K562 (cell line): ENCODE measurements around the gene MAML1. TPM values are rescaled to one million over a fixed set of nuclear protein-coding genes. Genes with fewer than 3 reads are reported as not detected.
A peak's percentile ranks its signal among the peaks of the same experiment; 100 is the strongest.

Experiments used
- CBFA2T2 ChIP-seq: fragments of 450-650 bp; conservative IDR thresholded peaks from 2 replicates; pipeline ENCODE4 v1.6.1; 2017; ENCODE audit warnings: mild to moderate bottlenecking
- CHCHD3 ChIP-seq: fragments of 250-450 bp; sonication (Bioruptor Pico); IDR thresholded peaks from 2 replicates; pipeline ENCODE4 v2.1.2; 2022; ENCODE audit warnings: mild to moderate bottlenecking
- GABPB2 ChIP-seq: fragments of 250-450 bp; sonication (Bioruptor Pico); conservative IDR thresholded peaks from 2 replicates; pipeline ENCODE4 v1.5.1; 2021; ENCODE audit warnings: mild to moderate bottlenecking
- GATA2 ChIP-seq: sonication (generic); formaldehyde crosslinking; IDR thresholded peaks from 2 replicates; pipeline ENCODE4 v1.4.0; 2020; ENCODE audit warnings: mild to moderate bottlenecking, missing genetic modification reagents
- HIVEP1 ChIP-seq: fragments of 250-450 bp; sonication (Bioruptor Pico); IDR thresholded peaks from 2 replicates; pipeline ENCODE4 v1.4.0; 2020; ENCODE audit warnings: mild to moderate bottlenecking
- HNRNPH1 ChIP-seq: fragments of 200-400 bp; formaldehyde crosslinking; optimal IDR thresholded peaks from 2 replicates; pipeline ENCODE3; 2017; ENCODE audit warnings: low read depth, mild to moderate bottlenecking, low read length, moderate library complexity
- JUND ChIP-seq, 2 experiments: IDR thresholded peaks; 2 replicates in 1 of 2; 3 replicates in 1 of 2; pipeline ENCODE4 v1.6.1; 2011; ENCODE audit warnings: borderline replicate concordance in 2 of 2, low read depth in 2 of 2, low read length in 2 of 2, improper control_type of control experiment in 1 of 2, missing biosample characterization in 1 of 2, missing genetic modification characterization in 1 of 2, missing genetic modification reagents in 1 of 2
- KDM4B ChIP-seq, 2 experiments: fragments of 450-650 bp in 1 of 2; sonication (generic) in 1 of 2; IDR thresholded peaks; 2 replicates each; pipeline ENCODE4 v1.6.1; 2016 to 2017; ENCODE audit warnings: borderline replicate concordance in 2 of 2, antibody characterized with exemption in 1 of 2, low read depth in 1 of 2, mild to moderate bottlenecking in 1 of 2
- LCOR ChIP-seq: sonication (generic); formaldehyde crosslinking; IDR thresholded peaks from 2 replicates; pipeline ENCODE4 v1.8.0; 2022; ENCODE audit warnings: mild to moderate bottlenecking, missing genetic modification reagents
- MAZ ChIP-seq, 2 experiments: fragments of 450-650 bp in 1 of 2; sonication (generic) in 1 of 2; formaldehyde crosslinking; IDR thresholded peaks in 1 of 2; conservative IDR thresholded peaks in 1 of 2; 2 replicates each; pipeline versions ENCODE4 v1.4.0 to v1.5.0; 2020; ENCODE audit warnings: mild to moderate bottlenecking in 1 of 2, missing genetic modification reagents in 1 of 2
- NCOR1 ChIP-seq: fragments of 450-650 bp; IDR thresholded peaks from 2 replicates; pipeline ENCODE4 v1.6.1; 2016; ENCODE audit warnings: mild to moderate bottlenecking, moderate library complexity
- SAFB2 ChIP-seq: fragments of 200-400 bp; formaldehyde crosslinking; IDR thresholded peaks from 2 replicates; pipeline ENCODE4 v1.6.1; 2018; ENCODE audit warnings: borderline replicate concordance, low read length, low read depth, moderate library complexity; ENCODE audit not compliant: severe bottlenecking
- SLC30A9 ChIP-seq: fragments of 250-450 bp; sonication (Bioruptor Pico); IDR thresholded peaks from 2 replicates; pipeline ENCODE4 v1.8.0; 2022; ENCODE audit warnings: mild to moderate bottlenecking, moderate library complexity
- SNRNP70 ChIP-seq: fragments of 200-400 bp; formaldehyde crosslinking; optimal IDR thresholded peaks from 2 replicates; pipeline ENCODE3; 2017; ENCODE audit warnings: low read depth, low read length
- THRAP3 ChIP-seq: fragments of 450-650 bp; IDR thresholded peaks from 2 replicates; pipeline ENCODE4 v1.6.1; 2016; ENCODE audit warnings: mild to moderate bottlenecking, inconsistent platforms, borderline replicate concordance
- TRIM24 ChIP-seq, 2 experiments: fragments of 450-650 bp; IDR thresholded peaks; 2 replicates each; pipeline ENCODE4 v1.6.1; 2016
- XRCC4 ChIP-seq: IDR thresholded peaks from one replicate; pipeline ENCODE4 v1.6.1; 2011; ENCODE audit not compliant: insufficient read depth, insufficient read length; ENCODE audit errors: extremely low read depth
- ZNF584 ChIP-seq: fragments of 200-800 bp; sonication (Bioruptor generic); IDR thresholded peaks from 2 replicates; pipeline ENCODE4 v1.6.1; 2016; ENCODE audit warnings: low read depth, mild to moderate bottlenecking, missing genetic modification characterization, missing compliant biosample characterization
- polyA plus RNA-seq, 8 experiments: library from polyadenylated mRNA; depleted of rRNA in 4 of 8; stranded (reverse) in 5 of 8; unstranded in 3 of 8; fragments of >200 nt; fragmentation: Nextera tagmentation in 2 of 8; fragmentation: Illumina TruSeq in 1 of 8; extraction: Ambion mirVana in 2 of 8; extraction: Trizol in 1 of 8; gene quantifications; 2 replicates each; pipeline versions ENCODE4 v1.2.1 to v1.2.3, GENCODE V29; 2011 to 2014; ENCODE audit warnings: inconsistent platforms in 1 of 8, missing spikeins in 1 of 8
- total RNA-seq, 7 experiments: library from RNA; depleted of rRNA in 6 of 7; stranded (reverse); fragments of >200 nt in 6 of 7; fragmentation: Illumina TruSeq in 2 of 7; extraction: Trizol in 2 of 7; gene quantifications; 2 replicates each; pipeline versions ENCODE4 v1.2.1 to v1.2.3, GENCODE V29; 2011 to 2021; ENCODE audit warnings: low replicate concordance in 1 of 7
- TF ChIP-seq, protein P1 (sequence below), 2 experiments: fragments of 450-650 bp; IDR thresholded peaks; 2 replicates each; pipeline ENCODE4 v1.6.1; 2018; ENCODE audit warnings: mild to moderate bottlenecking in 2 of 2, low read depth in 1 of 2; ENCODE audit not compliant: partially characterized antibody in 2 of 2
- TF ChIP-seq, protein P2 (sequence below): fragments of 250-450 bp; sonication (Bioruptor Pico); IDR thresholded peaks from 2 replicates; pipeline ENCODE4 v1.5.0; 2022; ENCODE audit warnings: mild to moderate bottlenecking

The MAML1 gene
- total and polyA plus RNA-seq, 9 of the 15 experiments (the other 6 are each of a cell fraction or from before 2014, with no cell fraction given) = 0.32 to 18.4 (median 7.0) TPM

DNA sequence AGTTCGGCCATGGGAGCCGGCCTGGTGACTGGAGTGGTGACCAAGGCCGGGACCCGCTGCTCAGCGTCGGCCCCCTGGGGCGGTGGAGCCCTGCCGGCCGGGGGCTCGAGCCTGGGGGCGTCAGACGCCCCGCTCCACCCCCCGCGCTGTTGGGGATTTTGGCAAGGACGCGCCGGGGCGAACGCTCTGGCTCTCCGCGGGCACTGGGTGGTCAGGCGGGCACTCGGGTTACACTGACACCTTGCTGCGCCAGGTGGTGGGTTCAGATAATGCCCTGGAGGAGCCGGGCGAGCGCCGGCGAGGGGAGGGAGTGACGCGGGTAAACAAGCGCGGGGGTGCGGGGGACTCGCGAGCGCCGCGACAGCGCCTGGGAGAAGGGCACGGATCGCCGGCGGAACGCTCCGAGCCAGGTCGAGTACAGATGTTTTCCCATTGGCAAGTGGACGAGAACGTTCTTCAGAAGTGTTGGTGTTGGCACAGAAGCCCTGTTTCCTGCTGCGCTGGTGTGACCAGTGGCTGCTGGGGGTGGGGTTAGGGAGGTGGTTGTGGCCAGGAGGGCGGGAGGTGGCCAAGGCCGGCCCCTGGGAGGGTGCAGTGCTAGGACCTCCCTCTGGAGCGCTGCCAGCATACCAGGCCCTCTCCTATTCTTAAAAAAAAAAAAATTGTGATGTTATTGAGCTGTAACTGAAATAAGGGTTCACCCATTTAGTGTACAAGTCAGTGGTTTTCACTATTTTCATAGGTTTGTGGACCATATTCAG, 88.9 kb downstream of the MAML1 start (continued):
- peak in 1 of 2 experiments; percentile 31; a peak in 1 of 4 replicates for TF ChIP-seq MAZ (CRISPR knock-in tag; conservative IDR thresholded peaks at IDR 0.05 in 1 of 2, IDR thresholded peaks at IDR 0.05 in 1 of 2)
- TF ChIP-seq THRAP3 = no peak
- no peak for TF ChIP-seq SNRNP70
- no peak for TF ChIP-seq TRIM24 (IDR thresholded peaks at IDR 0.05)
- TF ChIP-seq, protein P1, sequence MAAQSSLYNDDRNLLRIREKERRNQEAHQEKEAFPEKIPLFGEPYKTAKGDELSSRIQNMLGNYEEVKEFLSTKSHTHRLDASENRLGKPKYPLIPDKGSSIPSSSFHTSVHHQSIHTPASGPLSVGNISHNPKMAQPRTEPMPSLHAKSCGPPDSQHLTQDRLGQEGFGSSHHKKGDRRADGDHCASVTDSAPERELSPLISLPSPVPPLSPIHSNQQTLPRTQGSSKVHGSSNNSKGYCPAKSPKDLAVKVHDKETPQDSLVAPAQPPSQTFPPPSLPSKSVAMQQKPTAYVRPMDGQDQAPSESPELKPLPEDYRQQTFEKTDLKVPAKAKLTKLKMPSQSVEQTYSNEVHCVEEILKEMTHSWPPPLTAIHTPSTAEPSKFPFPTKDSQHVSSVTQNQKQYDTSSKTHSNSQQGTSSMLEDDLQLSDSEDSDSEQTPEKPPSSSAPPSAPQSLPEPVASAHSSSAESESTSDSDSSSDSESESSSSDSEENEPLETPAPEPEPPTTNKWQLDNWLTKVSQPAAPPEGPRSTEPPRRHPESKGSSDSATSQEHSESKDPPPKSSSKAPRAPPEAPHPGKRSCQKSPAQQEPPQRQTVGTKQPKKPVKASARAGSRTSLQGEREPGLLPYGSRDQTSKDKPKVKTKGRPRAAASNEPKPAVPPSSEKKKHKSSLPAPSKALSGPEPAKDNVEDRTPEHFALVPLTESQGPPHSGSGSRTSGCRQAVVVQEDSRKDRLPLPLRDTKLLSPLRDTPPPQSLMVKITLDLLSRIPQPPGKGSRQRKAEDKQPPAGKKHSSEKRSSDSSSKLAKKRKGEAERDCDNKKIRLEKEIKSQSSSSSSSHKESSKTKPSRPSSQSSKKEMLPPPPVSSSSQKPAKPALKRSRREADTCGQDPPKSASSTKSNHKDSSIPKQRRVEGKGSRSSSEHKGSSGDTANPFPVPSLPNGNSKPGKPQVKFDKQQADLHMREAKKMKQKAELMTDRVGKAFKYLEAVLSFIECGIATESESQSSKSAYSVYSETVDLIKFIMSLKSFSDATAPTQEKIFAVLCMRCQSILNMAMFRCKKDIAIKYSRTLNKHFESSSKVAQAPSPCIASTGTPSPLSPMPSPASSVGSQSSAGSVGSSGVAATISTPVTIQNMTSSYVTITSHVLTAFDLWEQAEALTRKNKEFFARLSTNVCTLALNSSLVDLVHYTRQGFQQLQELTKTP (IDR thresholded peaks at IDR 0.05; ENCODE audit: low read depth in 1 of 2, partially characterized antibody in 2 of 2) = no peak
- no peak for TF ChIP-seq CHCHD3 (CRISPR knock-in tag)
- no peak for TF ChIP-seq SAFB2
- no peak; the same call in 1 of the 2 replicates for TF ChIP-seq JUND (IDR thresholded peaks at IDR 0.05; ENCODE audit: borderline replicate concordance, low read depth, low read length)
- no peak for TF ChIP-seq JUND (tag; IDR thresholded peaks at IDR 0.05; ENCODE audit: borderline replicate concordance, low read depth, low read length)
- TF ChIP-seq, protein P2, sequence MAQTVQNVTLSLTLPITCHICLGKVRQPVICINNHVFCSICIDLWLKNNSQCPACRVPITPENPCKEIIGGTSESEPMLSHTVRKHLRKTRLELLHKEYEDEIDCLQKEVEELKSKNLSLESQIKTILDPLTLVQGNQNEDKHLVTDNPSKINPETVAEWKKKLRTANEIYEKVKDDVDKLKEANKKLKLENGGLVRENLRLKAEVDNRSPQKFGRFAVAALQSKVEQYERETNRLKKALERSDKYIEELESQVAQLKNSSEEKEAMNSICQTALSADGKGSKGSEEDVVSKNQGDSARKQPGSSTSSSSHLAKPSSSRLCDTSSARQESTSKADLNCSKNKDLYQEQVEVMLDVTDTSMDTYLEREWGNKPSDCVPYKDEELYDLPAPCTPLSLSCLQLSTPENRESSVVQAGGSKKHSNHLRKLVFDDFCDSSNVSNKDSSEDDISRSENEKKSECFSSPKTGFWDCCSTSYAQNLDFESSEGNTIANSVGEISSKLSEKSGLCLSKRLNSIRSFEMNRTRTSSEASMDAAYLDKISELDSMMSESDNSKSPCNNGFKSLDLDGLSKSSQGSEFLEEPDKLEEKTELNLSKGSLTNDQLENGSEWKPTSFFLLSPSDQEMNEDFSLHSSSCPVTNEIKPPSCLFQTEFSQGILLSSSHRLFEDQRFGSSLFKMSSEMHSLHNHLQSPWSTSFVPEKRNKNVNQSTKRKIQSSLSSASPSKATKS (CRISPR knock-in tag) = no peak
- TF ChIP-seq HIVEP1 = no peak
- TF ChIP-seq HNRNPH1 = no peak
- TF ChIP-seq CBFA2T2 = 0 out of 2 replicates have a peak, but pooled peaks have one; percentile 12
- TF ChIP-seq GABPB2 (CRISPR knock-in tag) = no peak
- TF ChIP-seq GATA2 (CRISPR knock-in tag) = peak; percentile 31; the same call in 1 of the 2 replicates
- TF ChIP-seq XRCC4 = no peak
- no peak for TF ChIP-seq KDM4B (IDR thresholded peaks at IDR 0.05; ENCODE audit: borderline replicate concordance in 2 of 2, low read depth in 1 of 2)
- TF ChIP-seq SLC30A9 (CRISPR knock-in tag) = no peak
- TF ChIP-seq ZNF584 (CRISPR knock-in tag) = no peak
- peak; percentile 11 for TF ChIP-seq NCOR1
- peak; percentile 87 for TF ChIP-seq LCOR (CRISPR knock-in tag)
